H1 (cell line): ENCODE results near the gene DEDD. TPM values are rescaled to one million over a fixed set of nuclear protein-coding genes. Genes with fewer than 3 reads are reported as not detected.

ENCODE experiments used
- CTCF ChIA-PET: fragments of 300-600 bp; sonication (Branson Sonifier 250); formaldehyde crosslinking; loops from one replicate; lab custom pipeline; 2021; ENCODE audit not compliant: partially characterized antibody; lab: Charles Lee
- POLR2A ChIA-PET: fragments of 300-600 bp; sonication (Branson Sonifier 250); formaldehyde crosslinking; loops from one replicate; lab custom pipeline; 2021; ENCODE audit warnings: inconsistent platforms; ENCODE audit not compliant: partially characterized antibody; lab: Charles Lee
- DNase-seq, 2 experiments: peaks; one replicate each; pipeline versions ENCODE4 v3.0.0 to v3.0.0-alpha.2; 2010 to 2022; ENCODE audit warnings: low spot score in 2 of 2, low read depth in 1 of 2, mixed read lengths in 1 of 2
- FAIRE-seq: peaks from 2 replicates; lab custom pipeline; 2011; peaks lifted over from hg19 to GRCh38; lab: Jason Lieb, UNC
- H2AFZ ChIP-seq: 2 replicates; pipeline ENCODE4 v1.8.1; 2012; ENCODE audit warnings: low read length, inconsistent platforms
- H2AK5ac ChIP-seq: 2 replicates; pipeline ENCODE4 v1.6.1; 2013; ENCODE audit warnings: low read depth, low read length
- H2BK120ac ChIP-seq: replicated peaks from 2 replicates; pipeline ENCODE3; 2013; ENCODE audit warnings: low read depth, low read length, inconsistent platforms
- H2BK12ac ChIP-seq: 2 replicates; pipeline ENCODE4 v1.6.1; 2013; ENCODE audit warnings: low read depth, low read length
- H2BK15ac ChIP-seq: 2 replicates; pipeline ENCODE4 v1.6.1; 2013; ENCODE audit warnings: low read length
- H2BK20ac ChIP-seq: 2 replicates; pipeline ENCODE4 v1.6.1; 2013; ENCODE audit warnings: low read length
- H2BK5ac ChIP-seq: 2 replicates; pipeline ENCODE4 v1.6.1; 2013; ENCODE audit warnings: low read depth, low read length
- H3K14ac ChIP-seq: 2 replicates; pipeline ENCODE4 v1.6.1; 2013; ENCODE audit warnings: inconsistent platforms; ENCODE audit not compliant: insufficient read length
- H3K18ac ChIP-seq: 2 replicates; pipeline ENCODE4 v1.6.1; 2013; ENCODE audit warnings: low read length; ENCODE audit errors: extremely low read depth
- H3K23ac ChIP-seq: 2 replicates; pipeline ENCODE4 v1.6.1; 2013; ENCODE audit warnings: inconsistent platforms; ENCODE audit not compliant: insufficient read length
- H3K23me2 ChIP-seq: 2 replicates; pipeline ENCODE4 v1.6.1; 2013; ENCODE audit warnings: low read depth, low read length
- H3K27ac ChIP-seq: 2 replicates; pipeline ENCODE4 v1.6.1; 2011; ENCODE audit warnings: low read depth, low read length, inconsistent platforms
- H3K27me3 ChIP-seq, 4 experiments: replicated peaks in 1 of 4; 1 replicate in 1 of 4; 2 replicates in 3 of 4; pipeline versions ENCODE4 v1.6.1 to v1.8.1; 2011 to 2013; ENCODE audit warnings: low read length in 3 of 4, mild to moderate bottlenecking in 3 of 4, inconsistent platforms in 2 of 4, mixed read lengths in 2 of 4, moderate library complexity in 1 of 4; ENCODE audit not compliant: control insufficient read depth in 3 of 4, insufficient read depth in 3 of 4; ENCODE audit errors: extremely low read depth in 1 of 4
- H3K36me3 ChIP-seq, 4 experiments: 2 replicates each; pipeline versions ENCODE4 v1.6.1 to v1.8.1; 2011 to 2013; ENCODE audit warnings: mild to moderate bottlenecking in 4 of 4, low read length in 3 of 4, moderate library complexity in 2 of 4, control low read depth in 1 of 4, inconsistent platforms in 1 of 4; ENCODE audit not compliant: insufficient read depth in 4 of 4, control insufficient read depth in 2 of 4
- H3K4ac ChIP-seq: replicated peaks from 2 replicates; pipeline ENCODE3; 2013; ENCODE audit warnings: low read length, low read depth, mixed read lengths, inconsistent platforms; ENCODE audit not compliant: insufficient read length
- H3K4me1 ChIP-seq, 4 experiments: replicated peaks in 1 of 4; 1 replicate in 1 of 4; 2 replicates in 3 of 4; pipeline versions ENCODE4 v1.6.1 to v1.8.1; 2011 to 2013; ENCODE audit warnings: low read length in 3 of 4, inconsistent platforms in 2 of 4, mixed read lengths in 1 of 4; ENCODE audit not compliant: insufficient read depth in 4 of 4, control insufficient read depth in 3 of 4
- H3K4me2 ChIP-seq, 2 experiments: 2 replicates each; pipeline versions ENCODE4 v1.6.1 to v1.8.1; 2011 to 2013; ENCODE audit warnings: low read depth in 2 of 2, low read length in 2 of 2, control low read depth in 1 of 2, inconsistent platforms in 1 of 2, mild to moderate bottlenecking in 1 of 2; ENCODE audit not compliant: insufficient read depth in 1 of 2
- H3K4me3 ChIP-seq, 4 experiments: fragments of 200-600, 300-600 bp in 1 of 4; sonication (generic), shearing (Covaris generic), sonication (Bioruptor Twin) in 1 of 4; 2 replicates each; pipeline versions ENCODE4 v1.5.1 to v1.8.1; 2011 to 2016; ENCODE audit warnings: low read length in 4 of 4, low read depth in 3 of 4, control low read depth in 2 of 4, inconsistent platforms in 2 of 4, mild to moderate bottlenecking in 2 of 4, mixed read lengths in 1 of 4, moderate library complexity in 1 of 4; ENCODE audit not compliant: insufficient read depth in 2 of 4; ENCODE audit errors: extremely low read depth in 1 of 4
- H3K56ac ChIP-seq: replicated peaks from 2 replicates; pipeline ENCODE3; 2013; ENCODE audit warnings: low read depth, mild to moderate bottlenecking, mixed read lengths, low read length, inconsistent platforms; ENCODE audit not compliant: insufficient read length
- H3K79me1 ChIP-seq: 2 replicates; pipeline ENCODE4 v1.6.1; 2013; ENCODE audit warnings: low read depth, low read length, control low read depth
- H3K79me2 ChIP-seq, 2 experiments: 2 replicates each; pipeline versions ENCODE4 v1.6.1 to v1.8.1; 2012 to 2013; ENCODE audit warnings: low read length in 2 of 2, mild to moderate bottlenecking in 2 of 2, inconsistent platforms in 1 of 2; ENCODE audit not compliant: insufficient read depth in 2 of 2, control insufficient read depth in 1 of 2
- H3K9ac ChIP-seq, 4 experiments: replicated peaks in 1 of 4; 1 replicate in 1 of 4; 2 replicates in 3 of 4; pipeline versions ENCODE4 v1.6.1 to v1.8.1; 2011 to 2013; ENCODE audit warnings: low read depth in 3 of 4, low read length in 3 of 4, control low read depth in 2 of 4, mild to moderate bottlenecking in 2 of 4, moderate library complexity in 2 of 4, inconsistent platforms in 1 of 4; ENCODE audit errors: extremely low read depth in 1 of 4
- H3K9me3 ChIP-seq, 2 experiments: 2 replicates each; pipeline versions ENCODE4 v1.6.1 to v1.8.1; 2012 to 2013; ENCODE audit warnings: mild to moderate bottlenecking in 2 of 2, moderate library complexity in 2 of 2, control low read depth in 1 of 2, inconsistent platforms in 1 of 2, low read depth in 1 of 2, low read length in 1 of 2, mixed read lengths in 1 of 2; ENCODE audit not compliant: insufficient read depth in 2 of 2
- H4K20me1 ChIP-seq, 2 experiments: replicated peaks in 1 of 2; 2 replicates each; pipeline versions ENCODE3 to v1.8.1; 2011 to 2013; ENCODE audit warnings: inconsistent platforms in 2 of 2, low read length in 2 of 2, mild to moderate bottlenecking in 1 of 2; ENCODE audit not compliant: insufficient read depth in 2 of 2, control insufficient read depth in 1 of 2
- H4K5ac ChIP-seq: 2 replicates; pipeline ENCODE4 v1.6.1; 2013; ENCODE audit warnings: low read length, low read depth, mixed read lengths, inconsistent platforms; ENCODE audit not compliant: insufficient read length
- H4K8ac ChIP-seq: 2 replicates; pipeline ENCODE4 v1.8.0; 2013; ENCODE audit warnings: mild to moderate bottlenecking, moderate library complexity, low read length, inconsistent platforms; ENCODE audit not compliant: insufficient read depth; ENCODE audit errors: extremely low read depth
- H4K91ac ChIP-seq: replicated peaks from 2 replicates; pipeline ENCODE3; 2013; ENCODE audit warnings: low read length, mixed read lengths, inconsistent platforms; ENCODE audit not compliant: insufficient read length
- GTF2F1 ChIP-seq: IDR thresholded peaks from 2 replicates; pipeline ENCODE4 v1.6.1; 2012; ENCODE audit warnings: low read depth, low read length, improper control_type of control experiment, borderline replicate concordance
- TCF12 ChIP-seq: IDR thresholded peaks from 2 replicates; pipeline ENCODE4 v1.6.1; 2011; ENCODE audit warnings: low read depth, mild to moderate bottlenecking, low read length
- WGBS, 2 experiments: shearing (Covaris generic) in 1 of 2; methylation state at CpG; one replicate each; pipeline versions ENCODE4 v1.1.6 to v1.1.7; 2013 to 2015; ENCODE audit warnings: low lambda C conversion rate in 2 of 2, mixed read lengths in 2 of 2, inconsistent platforms in 1 of 2, low coverage in 1 of 2, missing lambda C conversion rate in 1 of 2; ENCODE audit not compliant: insufficient replicate concordance in 2 of 2, insufficient coverage in 1 of 2, insufficient read length in 1 of 2; ENCODE audit errors: extremely low coverage in 1 of 2, missing lambda C conversion rate in 1 of 2; 5-methylcytosine and 5-hydroxymethylcytosine counted together
- polyA plus RNA-seq, 7 experiments: library from polyadenylated mRNA; depleted of rRNA in 3 of 7; stranded (reverse) in 5 of 7; unstranded in 2 of 7; fragments of >200 nt in 5 of 7; fragments of 200-250 nt in 2 of 7; gene quantifications; 1 replicate in 5 of 7; 2 replicates in 1 of 7; 4 replicates in 1 of 7; pipeline versions ENCODE4 v1.2.1 to v1.2.3, GENCODE V29; 2011 to 2013; ENCODE audit warnings: missing spikeins in 2 of 7, mixed read lengths in 2 of 7
- total RNA-seq: library from RNA; stranded (reverse); fragmentation: NEBNext Ultra II Directional; extraction: Animal tissue kit (Norgen Biotek cat#: 25700); gene quantifications from 2 replicates; pipeline ENCODE4 v1.2.1, GENCODE V29; 2021

Gene DEDD
- total and polyA plus RNA-seq, 2 of the 8 experiments (the other 6 are each of a cell fraction or from before 2014, with no cell fraction given): 42.6 to 55.9 TPM

- no peak overlapping the region for H2BK12ac ChIP-seq
- H2AK5ac ChIP-seq: no peak overlapping the region
- H3K18ac ChIP-seq: no peak overlapping the region
- H4K5ac ChIP-seq: no peak overlapping the region
- DNase-seq: no peak
- no peak overlapping the region for H2BK5ac ChIP-seq
- H2BK120ac ChIP-seq: no peak overlapping the region
- H3K4me3 ChIP-seq: no peak overlapping the region
- peaks cover 0 to 7% (median 5%) of the 10 kb centered on the region in 4 experiments; a peak in 4 of 8 replicates for H3K36me3 ChIP-seq
- FAIRE-seq: no peak
- peaks cover 17% of the 10 kb centered on the region for H3K23me2 ChIP-seq
- no peaks in the 10 kb centered on the region for H3K27me3 ChIP-seq
- no peaks in the 10 kb centered on the region; the same call in 1 of the 2 replicates for H3K79me1 ChIP-seq
- H3K9me3 ChIP-seq: no peaks in the 10 kb centered on the region
- H3K56ac ChIP-seq: no peak overlapping the region
- no peaks in the 10 kb centered on the region for H4K20me1 ChIP-seq
- H4K8ac ChIP-seq: no peak overlapping the region
- WGBS, 2 experiments: 95% methylated on average over 10 of the region's 10 CpGs; no CpG with 5 or more reads in 1 of the 2 experiments
- H2AFZ ChIP-seq: no peak overlapping the region
- H3K4ac ChIP-seq: no peak overlapping the region
- no peak overlapping the region for H3K14ac ChIP-seq
- no peak overlapping the region for H3K27ac ChIP-seq
- TF ChIP-seq TCF12 (no peak), GTF2F1 (no peak)
- ChIA-PET POLR2A (interaction anchor here (0.7 to 2.2 kb wide), 4 partner anchors 9 to 39 kb away, joined by 3 to 8 read pairs (median 4); partner anchors contain the start of genes DEDD, NDUFS2 and UFC1), CTCF (interaction anchor here (0.6 to 5.2 kb wide), 5 partner anchors 8 to 66 kb away, joined by 3 to 32 read pairs (median 3); partner anchors contain the start of gene UFC1)
- H3K4me1 ChIP-seq: peaks cover 0 to 22% (median 9%) of the 10 kb centered on the region in 4 experiments; a peak in 5 of 7 replicates
- H2BK20ac ChIP-seq: no peak overlapping the region
- no peak overlapping the region for H3K23ac ChIP-seq
- no peak overlapping the region for H2BK15ac ChIP-seq
- H3K79me2 ChIP-seq: no peaks in the 10 kb centered on the region; a peak in 1 of 4 replicates
- H4K91ac ChIP-seq: no peak overlapping the region
- no peak overlapping the region for H3K4me2 ChIP-seq
- no peak overlapping the region for H3K9ac ChIP-seq
Measured at GRCh38 chr1:161162806-161163205, 30.3 kb upstream of the DEDD start.
